Kidney capillary endothelial cell (primary cell): ENCODE results near the gene IRX3.
"Not testable (repeated sequence)": the region's sequence is repeated elsewhere in the genome, so short reads cannot be mapped to it uniquely, and the experiment has no call there.

Experiments used
- DNase-seq: peaks from one replicate; pipeline ENCODE4 v3.0.0-alpha.2; 2018; ENCODE audit warnings: low spot score

IRX3 gene

GRCh38 chr16:54275956-54276355, 10.6 kb downstream of the IRX3 start:
- no peak for DNase-seq

GRCh38 chr16:54273566-54273965, 13.0 kb downstream of the IRX3 start:
- DNase-seq: no peak

- DNase-seq: no peak
Observed at GRCh38 chr16:54270711-54271110, 15.9 kb downstream of the IRX3 start.

GRCh38 chr16:54269461-54269860, 17.1 kb downstream of the IRX3 start:
- no peak for DNase-seq

- no peak for DNase-seq
Observed at GRCh38 chr16:54268766-54269165, 17.8 kb downstream of the IRX3 start.

- DNase-seq: no peak
Observed at GRCh38 chr16:54268340-54268739, 18.2 kb downstream of the IRX3 start.

- DNase-seq: no peak
Observed at GRCh38 chr16:54266363-54266955, 20.1 kb downstream of the IRX3 start.

- no peak for DNase-seq
Observed at GRCh38 chr16:54265575-54266107, 20.9 kb downstream of the IRX3 start.

- no peak for DNase-seq
Observed at GRCh38 chr16:54253118-54253517, 33.5 kb downstream of the IRX3 start.

GRCh38 chr16:54248863-54249710, 37.5 kb downstream of the IRX3 start:
- DNase-seq: no peak

- DNase-seq: not testable (repeated sequence)
Observed at GRCh38 chr16:54247705-54248104, 38.9 kb downstream of the IRX3 start.

GRCh38 chr16:54246454-54246821, 40.1 kb downstream of the IRX3 start:
- DNase-seq: no peak

GRCh38 chr16:54245788-54246453, 40.7 kb downstream of the IRX3 start:
- no peak for DNase-seq

GRCh38 chr16:54244061-54244886, 42.3 kb downstream of the IRX3 start:
- no peak for DNase-seq

- no peak for DNase-seq
Observed at GRCh38 chr16:54243202-54243601, 43.4 kb downstream of the IRX3 start.

- no peak for DNase-seq
Observed at GRCh38 chr16:54242199-54242598, 44.4 kb downstream of the IRX3 start.

GRCh38 chr16:54241525-54241924, 45.1 kb downstream of the IRX3 start:
- no peak for DNase-seq

- DNase-seq: no peak
Observed at GRCh38 chr16:54240271-54241129, 46.1 kb downstream of the IRX3 start.

GRCh38 chr16:54239456-54239855, 47.1 kb downstream of the IRX3 start:
- DNase-seq: no peak

- no peak for DNase-seq
Observed at GRCh38 chr16:54236773-54237172, 49.8 kb downstream of the IRX3 start.

GRCh38 chr16:54233615-54234014, 53.0 kb downstream of the IRX3 start:
- DNase-seq: no peak
